ENCODE results near the gene PDLIM1.

GRCh38 chr10:95315509-95315908, 24.7 kb upstream of the PDLIM1 start:
- TF ChIP-seq, protein P1, sequence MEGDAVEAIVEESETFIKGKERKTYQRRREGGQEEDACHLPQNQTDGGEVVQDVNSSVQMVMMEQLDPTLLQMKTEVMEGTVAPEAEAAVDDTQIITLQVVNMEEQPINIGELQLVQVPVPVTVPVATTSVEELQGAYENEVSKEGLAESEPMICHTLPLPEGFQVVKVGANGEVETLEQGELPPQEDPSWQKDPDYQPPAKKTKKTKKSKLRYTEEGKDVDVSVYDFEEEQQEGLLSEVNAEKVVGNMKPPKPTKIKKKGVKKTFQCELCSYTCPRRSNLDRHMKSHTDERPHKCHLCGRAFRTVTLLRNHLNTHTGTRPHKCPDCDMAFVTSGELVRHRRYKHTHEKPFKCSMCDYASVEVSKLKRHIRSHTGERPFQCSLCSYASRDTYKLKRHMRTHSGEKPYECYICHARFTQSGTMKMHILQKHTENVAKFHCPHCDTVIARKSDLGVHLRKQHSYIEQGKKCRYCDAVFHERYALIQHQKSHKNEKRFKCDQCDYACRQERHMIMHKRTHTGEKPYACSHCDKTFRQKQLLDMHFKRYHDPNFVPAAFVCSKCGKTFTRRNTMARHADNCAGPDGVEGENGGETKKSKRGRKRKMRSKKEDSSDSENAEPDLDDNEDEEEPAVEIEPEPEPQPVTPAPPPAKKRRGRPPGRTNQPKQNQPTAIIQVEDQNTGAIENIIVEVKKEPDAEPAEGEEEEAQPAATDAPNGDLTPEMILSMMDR (IDR thresholded peaks at IDR 0.05): no peak
- no peak for TF ChIP-seq REST (IDR thresholded peaks at IDR 0.05; ENCODE audit: insufficient read depth in 1 of 2, low read depth in 2 of 2, low read length in 1 of 2)

Measured in Panc1 (cell line).